ENCODE measurements around the gene STMN3. TPM values are rescaled to one million over a fixed set of nuclear protein-coding genes. Genes with fewer than 3 reads are reported as not detected.

STMN3 gene
- total RNA-seq, 1 experiment from 2014 or later: 138 TPM

DNA sequence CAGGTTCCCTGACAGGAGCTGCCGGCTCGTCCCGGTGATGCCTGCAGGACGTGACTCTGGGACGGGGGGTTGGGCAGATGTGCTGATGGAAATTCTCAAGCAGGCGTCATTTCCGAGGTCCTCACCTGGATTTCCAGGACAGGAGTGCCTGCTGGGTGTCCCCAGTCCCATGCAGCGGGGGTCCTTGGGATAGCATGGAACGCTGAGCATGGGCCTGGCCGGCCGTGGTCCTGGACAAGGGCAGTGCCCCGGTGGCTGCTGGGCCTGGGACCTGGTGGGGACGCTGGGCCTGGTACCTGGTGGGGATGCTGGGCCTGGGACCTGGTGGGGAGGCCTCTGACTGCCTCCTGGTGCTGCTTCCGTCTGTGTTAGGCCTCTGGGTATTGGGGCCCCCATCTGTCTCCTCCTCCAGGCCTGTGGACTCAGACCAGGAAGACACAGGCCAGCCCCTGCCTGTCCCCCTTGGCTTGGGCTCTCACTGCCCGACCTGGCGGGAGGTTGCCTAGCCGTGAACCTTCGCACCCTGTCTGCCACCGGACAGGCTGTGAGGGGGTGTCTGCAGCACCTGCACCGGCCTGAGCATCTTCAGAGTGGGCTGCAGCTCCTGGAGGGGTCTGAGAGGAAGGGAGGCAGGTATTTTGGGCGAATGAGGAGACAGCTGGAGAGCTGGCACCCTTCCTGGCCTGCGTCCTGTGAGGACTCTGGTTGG is 11.1 kb upstream of the STMN3 start:
- Histone ChIP-seq H3K4me2 (ENCODE audit: low read length) (no peak overlapping the region), H3K27ac (ENCODE audit: low read depth, low read length) (no peak overlapping the region; the same call in 1 of the 2 replicates), H3K4me3 (replicated peaks in 1 of 2; ENCODE audit: low read depth in 1 of 2, low read length in 2 of 2) (no peak overlapping the region), H3K4me1 (ENCODE audit: control insufficient read depth in 1 of 2, insufficient read depth in 2 of 2, low read length in 2 of 2) (peaks cover 5 to 6% of the 10 kb centered on the region in 2 experiments), H3K79me2 (ENCODE audit: insufficient read depth, low read length) (peaks cover 52% of the 10 kb centered on the region), H3K9ac (ENCODE audit: low read length) (no peak overlapping the region), H3K27me3 (ENCODE audit: insufficient read depth, low read length) (no peaks in the 10 kb centered on the region), H3K9me3 (ENCODE audit: control insufficient read depth in 1 of 2, insufficient read depth in 1 of 2, low read depth in 1 of 2, low read length in 2 of 2) (no peaks in the 10 kb centered on the region), H3K36me3 (ENCODE audit: control insufficient read depth in 1 of 2, insufficient read depth in 2 of 2, low read length in 2 of 2) (peaks cover 21 to 49% of the 10 kb centered on the region in 2 experiments), H3K9me2 (ENCODE audit: insufficient read depth) (no peaks in the 10 kb centered on the region), H4K20me1 (ENCODE audit: insufficient read depth) (no peaks in the 10 kb centered on the region), H2AFZ (ENCODE audit: low read depth, low read length, poor library complexity, severe bottlenecking) (no peak overlapping the region)
- no peak for DNase-seq (ENCODE audit: low read depth, low spot score)
- CTCF ChIA-PET: no interaction called here
- TF ChIP-seq SIN3A (IDR thresholded peaks at IDR 0.05; ENCODE audit: low read depth) (no peak), SP1 (IDR thresholded peaks at IDR 0.05; ENCODE audit: low read depth) (no peak), ZBTB33 (IDR thresholded peaks at IDR 0.05; ENCODE audit: extremely low read depth, insufficient replicate concordance, low read length) (no peak), CEBPB (IDR thresholded peaks at IDR 0.05; ENCODE audit: low read depth) (no peak), REST (IDR thresholded peaks at IDR 0.05; ENCODE audit: low read depth) (no peak)
- TF ChIP-seq, protein P1, sequence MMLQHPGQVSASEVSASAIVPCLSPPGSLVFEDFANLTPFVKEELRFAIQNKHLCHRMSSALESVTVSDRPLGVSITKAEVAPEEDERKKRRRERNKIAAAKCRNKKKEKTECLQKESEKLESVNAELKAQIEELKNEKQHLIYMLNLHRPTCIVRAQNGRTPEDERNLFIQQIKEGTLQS (IDR thresholded peaks at IDR 0.05): no peak
- POLR2A ChIA-PET: no interaction called here
- RAD21 ChIA-PET (ENCODE audit: low non-redundant PET in 1 of 2, low total read pairs in 2 of 2, uncharacterized antibody in 2 of 2, unreplicated experiment in 2 of 2): no interaction called here
- intact Hi-C loops (cut with micrococcal nuclease): no loop called here
- no TSS peak for BruUV-seq (replicated peaks)
- no peak for ATAC-seq
